MM.1S (cell line): ENCODE measurements around the gene RAB31.

Experiments used
- DNase-seq: peaks from one replicate; pipeline ENCODE4 v3.0.0-alpha.2; 2015
- H2AFZ ChIP-seq: fragments of 300-600 bp; sonication (generic); 2 replicates; pipeline ENCODE4 v1.6.0; 2016; ENCODE audit warnings: antibody characterized with exemption, low read length
- H3F3A ChIP-seq: fragments of 300-600 bp; sonication (generic); 2 replicates; pipeline ENCODE4 v1.6.1; 2016; ENCODE audit warnings: mild to moderate bottlenecking, antibody characterized with exemption, low read length, moderate library complexity, mixed read lengths; ENCODE audit not compliant: insufficient read depth
- H3K27ac ChIP-seq: fragments of 300-600 bp; sonication (generic); 2 replicates; pipeline ENCODE4 v1.5.1; 2016; ENCODE audit warnings: mild to moderate bottlenecking, low read length
- H3K27me3 ChIP-seq: fragments of 300-600 bp; sonication (generic); replicated peaks from 2 replicates; pipeline ENCODE4 v1.6.0; 2016; ENCODE audit warnings: low read length; ENCODE audit not compliant: insufficient read depth
- H3K36me3 ChIP-seq: fragments of 300-600 bp; sonication (generic); replicated peaks from 2 replicates; pipeline ENCODE4 v1.6.1; 2016; ENCODE audit warnings: mild to moderate bottlenecking, low read length, mixed read lengths; ENCODE audit not compliant: insufficient read depth
- H3K4me1 ChIP-seq: fragments of 300-600 bp; sonication (generic); 2 replicates; pipeline ENCODE4 v1.6.1; 2016; ENCODE audit warnings: low read length, mixed read lengths
- H3K4me2 ChIP-seq: fragments of 300-600 bp; sonication (generic); 2 replicates; pipeline ENCODE4 v1.6.0; 2016; ENCODE audit warnings: low read depth, low read length
- H3K4me3 ChIP-seq: fragments of 300-600 bp; sonication (generic); 2 replicates; pipeline ENCODE4 v1.5.1; 2016; ENCODE audit warnings: low read length, mixed read lengths
- H3K79me2 ChIP-seq: fragments of 300-600 bp; sonication (generic); 2 replicates; pipeline ENCODE4 v1.6.1; 2016; ENCODE audit warnings: mixed run types, low read length, mixed read lengths
- H3K9ac ChIP-seq: fragments of 300-600 bp; sonication (generic); 2 replicates; pipeline ENCODE4 v1.6.1; 2016; ENCODE audit warnings: low read length, mixed read lengths
- H3K9me2 ChIP-seq: fragments of 300-600 bp; sonication (generic); replicated peaks from 2 replicates; pipeline ENCODE4 v1.6.1; 2016; ENCODE audit warnings: mild to moderate bottlenecking, low read length, mixed read lengths; ENCODE audit not compliant: insufficient read depth
- H3K9me3 ChIP-seq: fragments of 300-600 bp; sonication (generic); replicated peaks from 2 replicates; pipeline ENCODE4 v1.6.1; 2016; ENCODE audit warnings: mild to moderate bottlenecking, low read length, mixed read lengths; ENCODE audit not compliant: insufficient read depth
- H4K20me1 ChIP-seq: fragments of 300-600 bp; sonication (generic); 2 replicates; pipeline ENCODE4 v1.6.1; 2016; ENCODE audit warnings: mild to moderate bottlenecking, low read length, moderate library complexity, mixed read lengths; ENCODE audit not compliant: insufficient read depth
- EZH2 ChIP-seq: fragments of 300-600 bp; sonication (generic); optimal IDR thresholded peaks from 2 replicates; pipeline ENCODE3; 2017; ENCODE audit warnings: low read depth, mild to moderate bottlenecking, antibody characterized with exemption, low read length, mixed read lengths
- EZH2phosphoT487 ChIP-seq: fragments of 300-600 bp; sonication (generic); IDR thresholded peaks from 2 replicates; pipeline ENCODE4 v1.6.1; 2018; ENCODE audit warnings: antibody characterized with exemption, low read length
- TF ChIP-seq, protein P1 (sequence below): fragments of 300-600 bp; sonication (generic); IDR thresholded peaks from 2 replicates; pipeline ENCODE4 v1.5.1; 2016; ENCODE audit warnings: antibody characterized with exemption, low read length, mixed read lengths

The RAB31 gene

GRCh38 chr18:9876212-9876866 is 168.2 kb downstream of the RAB31 start:
- H3K9ac ChIP-seq = peak overlapping the region; percentile 31; the same call in 1 of the 2 replicates
- H3K27ac ChIP-seq = peak overlapping the region; percentile 73; the same call in 1 of the 2 replicates
- H3K27me3 ChIP-seq = no peaks in the 10 kb centered on the region
- peaks cover 17% of the 10 kb centered on the region for H3F3A ChIP-seq
- TF ChIP-seq, protein P1, sequence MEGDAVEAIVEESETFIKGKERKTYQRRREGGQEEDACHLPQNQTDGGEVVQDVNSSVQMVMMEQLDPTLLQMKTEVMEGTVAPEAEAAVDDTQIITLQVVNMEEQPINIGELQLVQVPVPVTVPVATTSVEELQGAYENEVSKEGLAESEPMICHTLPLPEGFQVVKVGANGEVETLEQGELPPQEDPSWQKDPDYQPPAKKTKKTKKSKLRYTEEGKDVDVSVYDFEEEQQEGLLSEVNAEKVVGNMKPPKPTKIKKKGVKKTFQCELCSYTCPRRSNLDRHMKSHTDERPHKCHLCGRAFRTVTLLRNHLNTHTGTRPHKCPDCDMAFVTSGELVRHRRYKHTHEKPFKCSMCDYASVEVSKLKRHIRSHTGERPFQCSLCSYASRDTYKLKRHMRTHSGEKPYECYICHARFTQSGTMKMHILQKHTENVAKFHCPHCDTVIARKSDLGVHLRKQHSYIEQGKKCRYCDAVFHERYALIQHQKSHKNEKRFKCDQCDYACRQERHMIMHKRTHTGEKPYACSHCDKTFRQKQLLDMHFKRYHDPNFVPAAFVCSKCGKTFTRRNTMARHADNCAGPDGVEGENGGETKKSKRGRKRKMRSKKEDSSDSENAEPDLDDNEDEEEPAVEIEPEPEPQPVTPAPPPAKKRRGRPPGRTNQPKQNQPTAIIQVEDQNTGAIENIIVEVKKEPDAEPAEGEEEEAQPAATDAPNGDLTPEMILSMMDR = no peak
- no peak for TF ChIP-seq EZH2phosphoT487
- no peaks in the 10 kb centered on the region for H4K20me1 ChIP-seq
- H3K79me2 ChIP-seq = no peaks in the 10 kb centered on the region
- peaks cover 12% of the 10 kb centered on the region for H3K4me1 ChIP-seq
- H3K9me3 ChIP-seq = no peaks in the 10 kb centered on the region; the same call in 1 of the 2 replicates
- peak overlapping the region; percentile 83 for H2AFZ ChIP-seq
- H3K36me3 ChIP-seq = no peaks in the 10 kb centered on the region
- H3K9me2 ChIP-seq = no peaks in the 10 kb centered on the region
- no peak for DNase-seq
- peak overlapping the region; percentile 48 for H3K4me2 ChIP-seq
- H3K4me3 ChIP-seq = peak overlapping the region; percentile 48

GRCh38 chr18:9876867-9877654 is 169.0 kb downstream of the RAB31 start:
- no peaks in the 10 kb centered on the region; the same call in 1 of the 2 replicates for H3K9me3 ChIP-seq
- H3K4me1 ChIP-seq = peaks cover 12% of the 10 kb centered on the region
- H3K27ac ChIP-seq = peak overlapping the region; percentile 73
- H3K9ac ChIP-seq = peak overlapping the region; percentile 31; the same call in 1 of the 2 replicates
- H2AFZ ChIP-seq = peak overlapping the region; percentile 83
- peak overlapping the region; percentile 48 for H3K4me3 ChIP-seq
- TF ChIP-seq EZH2phosphoT487 = no peak
- TF ChIP-seq, protein P1 = no peak
- TF ChIP-seq EZH2 = no peak
- H3K36me3 ChIP-seq = no peaks in the 10 kb centered on the region
- no peaks in the 10 kb centered on the region for H3K9me2 ChIP-seq
- no peaks in the 10 kb centered on the region for H3K27me3 ChIP-seq
- no peaks in the 10 kb centered on the region for H4K20me1 ChIP-seq
- peaks cover 17% of the 10 kb centered on the region for H3F3A ChIP-seq
- peak; percentile 69 for DNase-seq
- no peaks in the 10 kb centered on the region for H3K79me2 ChIP-seq
- peak overlapping the region; percentile 48 for H3K4me2 ChIP-seq

DNA sequence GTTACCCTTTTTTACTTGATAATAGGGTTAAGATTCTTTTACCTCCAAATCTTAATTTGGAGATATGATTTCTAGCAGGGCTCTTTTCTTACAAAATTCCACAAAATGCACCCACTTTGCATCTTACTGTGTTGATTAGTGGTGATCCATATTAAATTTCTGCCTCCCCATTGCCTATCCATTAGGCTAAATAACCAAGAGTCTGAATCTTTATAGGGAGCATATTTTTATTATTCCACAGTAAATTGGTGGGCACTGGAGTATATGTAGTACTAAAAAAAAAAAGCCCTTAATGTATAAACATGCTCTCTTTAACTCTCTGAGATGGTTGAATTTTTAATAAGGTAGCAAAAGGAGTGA is 169.5 kb downstream of the RAB31 start:
- TF ChIP-seq EZH2phosphoT487 (no peak), EZH2 (no peak)
- TF ChIP-seq, protein P1 = no peak

More for the DNA sequence above, 169.5 kb downstream of the RAB31 start:
- H3F3A ChIP-seq = peaks cover 17% of the 10 kb centered on the region
- no peaks in the 10 kb centered on the region for H3K27me3 ChIP-seq
- H3K9me2 ChIP-seq = no peaks in the 10 kb centered on the region
- peak overlapping the region; percentile 73 for H3K27ac ChIP-seq
- H4K20me1 ChIP-seq = no peaks in the 10 kb centered on the region
- no peaks in the 10 kb centered on the region for H3K36me3 ChIP-seq
- H3K9ac ChIP-seq = peak overlapping the region; percentile 31; the same call in 1 of the 2 replicates
- peaks cover 12% of the 10 kb centered on the region for H3K4me1 ChIP-seq
- DNase-seq = no peak
- H3K4me3 ChIP-seq = peak overlapping the region; percentile 48
- H3K9me3 ChIP-seq = no peaks in the 10 kb centered on the region; the same call in 1 of the 2 replicates
- no peaks in the 10 kb centered on the region for H3K79me2 ChIP-seq
- H3K4me2 ChIP-seq = peak overlapping the region; percentile 48
- peak overlapping the region; percentile 83 for H2AFZ ChIP-seq
